Mononuclear cell (primary cell): ENCODE measurements around the gene JMJD7. TPM values are rescaled to one million over a fixed set of nuclear protein-coding genes. Genes with fewer than 3 reads are reported as not detected.

Experiments used
- H3K27me3 ChIP-seq: 2 replicates; pipeline ENCODE4 v1.6.0; 2011; ENCODE audit warnings: low read length, control low read depth; ENCODE audit not compliant: insufficient read depth
- H3K4me1 ChIP-seq: 2 replicates; pipeline ENCODE4 v1.5.1; 2011; ENCODE audit warnings: mild to moderate bottlenecking, low read length, control low read depth; ENCODE audit not compliant: insufficient read depth
- H3K4me3 ChIP-seq: 2 replicates; pipeline ENCODE4 v1.5.1; 2011; ENCODE audit warnings: mild to moderate bottlenecking, low read length, moderate library complexity
- H3K9me3 ChIP-seq: 2 replicates; pipeline ENCODE4 v1.5.1; 2011; ENCODE audit warnings: low read depth, mild to moderate bottlenecking, control low read depth, low read length
- total RNA-seq: library from RNA; depleted of rRNA; stranded (reverse); fragments of >200 nt; gene quantifications from one replicate; pipeline ENCODE4 v1.2.3, GENCODE V29; 2012

The JMJD7 gene
- total RNA-seq, 1 donor: 9.1 TPM

DNA sequence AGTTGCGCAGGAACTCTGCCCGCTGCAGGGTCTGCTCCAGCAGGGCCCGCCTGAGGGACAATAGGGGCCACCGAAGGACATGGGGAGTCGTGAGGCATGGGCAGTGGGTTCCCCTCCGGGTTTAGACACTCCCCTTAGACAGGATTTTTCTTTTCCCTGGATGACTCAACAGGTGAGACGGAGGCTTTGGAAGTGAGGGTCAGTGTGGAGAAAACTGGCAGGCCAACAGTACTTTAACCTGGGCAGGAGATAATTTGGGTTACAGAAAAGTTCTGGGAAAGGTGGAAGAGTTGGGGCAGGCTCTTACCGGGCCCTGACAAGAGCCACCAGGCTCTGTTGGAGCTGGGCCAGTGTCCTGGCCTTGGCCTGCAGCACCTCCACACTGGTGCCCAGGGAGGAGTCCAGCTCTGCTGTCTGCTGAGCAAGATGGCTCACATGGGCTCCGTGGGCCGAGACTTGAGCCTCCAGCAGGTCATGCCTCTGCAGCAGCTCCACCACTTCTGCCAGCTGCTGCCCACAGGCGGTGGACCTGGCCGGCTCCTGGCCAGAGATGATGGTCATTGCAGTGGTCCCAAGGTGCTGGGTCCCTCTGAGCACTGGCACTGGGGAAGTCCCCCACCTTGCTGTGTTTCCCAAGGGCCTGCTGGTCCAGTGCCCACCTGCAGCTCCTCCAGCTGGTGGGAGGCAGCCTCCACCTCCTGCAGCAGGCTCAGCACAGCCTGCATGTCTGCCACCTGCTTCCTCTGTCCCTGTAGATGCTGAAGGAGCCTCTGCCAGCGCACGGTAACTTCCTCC lies 55.0 kb downstream of the JMJD7 start:
- Histone ChIP-seq H3K27me3 (peaks cover 3% of the 10 kb centered on the region), H3K9me3 (no peaks in the 10 kb centered on the region), H3K4me1 (peaks cover 5% of the 10 kb centered on the region)

DNA sequence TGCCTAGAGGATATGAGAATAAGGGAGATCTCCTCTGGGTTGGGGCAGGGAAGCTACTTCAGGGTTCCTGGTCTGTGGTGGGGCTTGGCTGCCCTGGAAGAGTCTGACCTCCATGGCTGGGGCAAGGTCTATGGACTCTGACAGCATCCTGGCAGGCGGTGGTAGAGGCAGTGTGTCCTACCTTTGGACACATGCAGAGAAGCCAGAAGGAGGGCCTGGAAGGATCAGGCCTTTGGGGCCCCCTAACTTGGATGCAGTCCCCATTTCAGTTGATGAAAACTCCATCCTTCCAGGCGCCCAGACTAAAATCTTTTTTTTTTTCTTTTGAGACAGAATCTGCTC lies 55.6 kb downstream of the JMJD7 start:
- no peak overlapping the region for H3K4me3 ChIP-seq
- peaks cover 9% of the 10 kb centered on the region for H3K4me1 ChIP-seq
- no peaks in the 10 kb centered on the region for H3K9me3 ChIP-seq
- H3K27me3 ChIP-seq: peaks cover 3% of the 10 kb centered on the region

More for the DNA sequence above, 55.0 kb downstream of the JMJD7 start:
- H3K4me3 ChIP-seq: no peak overlapping the region

DNA sequence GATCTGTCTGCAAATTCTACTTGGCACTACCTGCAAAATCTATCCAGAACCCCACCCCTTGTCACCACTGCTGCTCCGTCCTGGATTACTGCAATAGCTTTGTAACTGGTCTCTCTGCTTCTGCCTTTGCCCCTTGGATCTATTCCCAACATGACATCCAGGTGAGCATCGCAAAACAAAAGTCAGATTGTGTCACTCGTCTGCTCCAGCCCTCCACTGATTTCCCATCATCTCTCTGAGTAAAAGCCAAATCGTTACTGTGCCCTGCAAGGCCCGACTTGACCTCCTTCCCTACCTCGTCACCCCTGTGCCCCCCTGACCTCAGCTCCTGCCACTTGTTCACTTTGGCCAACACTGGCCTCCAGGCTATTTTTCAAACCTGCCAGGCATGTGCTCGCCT lies 56.6 kb downstream of the JMJD7 start:
- Histone ChIP-seq H3K27me3 (peaks cover 3% of the 10 kb centered on the region), H3K4me3 (no peak overlapping the region), H3K4me1 (peaks cover 16% of the 10 kb centered on the region), H3K9me3 (no peaks in the 10 kb centered on the region)

DNA sequence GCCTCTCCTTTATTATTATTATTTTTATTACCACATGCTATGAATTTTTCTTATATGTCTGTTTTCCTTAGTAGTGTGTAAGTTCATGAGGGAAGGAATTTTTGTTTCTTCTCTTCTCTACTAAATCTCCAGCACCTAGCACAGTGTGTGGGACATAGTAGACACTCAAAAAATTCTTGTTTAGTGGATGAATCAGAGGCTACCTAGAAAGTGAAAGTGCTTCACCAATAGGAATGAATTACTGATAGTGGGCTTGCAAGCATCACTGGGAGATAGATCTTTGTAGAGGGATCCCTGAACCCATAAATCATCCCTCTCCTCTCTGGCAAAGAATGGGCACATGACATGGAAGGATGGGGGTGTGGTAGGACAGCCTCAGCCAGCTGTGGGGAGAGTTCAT lies 57.4 kb downstream of the JMJD7 start:
- H3K9me3 ChIP-seq: no peaks in the 10 kb centered on the region
- peaks cover 16% of the 10 kb centered on the region for H3K4me1 ChIP-seq
- H3K4me3 ChIP-seq: no peak overlapping the region
- peaks cover 3% of the 10 kb centered on the region for H3K27me3 ChIP-seq

DNA sequence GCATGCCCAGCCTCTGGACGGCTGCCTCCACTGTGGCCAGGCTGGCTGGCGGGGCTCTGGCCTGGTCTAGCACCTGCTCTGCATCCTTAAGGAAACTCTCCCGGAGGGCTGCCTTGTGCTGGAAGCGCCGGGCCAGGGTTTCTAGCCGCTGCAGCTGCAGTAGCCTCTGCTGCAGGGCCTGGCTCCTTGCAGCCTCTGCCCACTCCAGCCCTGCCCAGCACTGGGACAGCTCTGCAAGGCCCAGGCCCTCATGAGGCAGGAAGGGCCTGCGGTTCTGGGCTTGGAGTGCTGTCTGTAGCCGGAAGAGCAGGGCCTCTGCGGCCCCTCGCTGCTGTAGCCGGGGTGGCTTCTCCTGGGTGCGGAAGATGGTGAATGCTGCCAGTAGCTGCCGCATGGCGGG lies 57.9 kb downstream of the JMJD7 start:
- H3K4me1 ChIP-seq: peaks cover 16% of the 10 kb centered on the region
- H3K27me3 ChIP-seq: peaks cover 3% of the 10 kb centered on the region
- H3K4me3 ChIP-seq: no peak overlapping the region
- no peaks in the 10 kb centered on the region for H3K9me3 ChIP-seq

DNA sequence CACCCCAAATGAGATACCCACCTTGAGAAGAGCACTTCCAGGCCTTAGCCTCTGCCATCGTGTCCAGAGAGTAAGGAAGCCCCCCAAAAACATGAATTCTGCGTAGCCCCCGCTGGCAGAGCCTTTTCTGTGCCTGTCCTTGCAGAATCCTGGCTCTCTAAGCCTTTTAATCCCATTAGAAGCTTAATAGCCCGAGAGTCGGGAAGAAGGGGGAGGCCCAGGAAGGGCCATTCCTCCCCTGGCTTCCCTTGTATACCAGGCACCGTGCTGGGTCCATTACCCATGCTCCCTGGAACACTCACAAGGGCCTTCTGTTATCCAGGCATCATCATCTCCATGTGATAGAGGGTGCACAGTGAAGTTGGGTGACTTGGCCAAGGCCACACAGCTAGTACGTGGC lies 58.8 kb downstream of the JMJD7 start:
- H3K4me1 ChIP-seq: peaks cover 13% of the 10 kb centered on the region
- no peaks in the 10 kb centered on the region for H3K27me3 ChIP-seq
- H3K9me3 ChIP-seq: no peaks in the 10 kb centered on the region

DNA sequence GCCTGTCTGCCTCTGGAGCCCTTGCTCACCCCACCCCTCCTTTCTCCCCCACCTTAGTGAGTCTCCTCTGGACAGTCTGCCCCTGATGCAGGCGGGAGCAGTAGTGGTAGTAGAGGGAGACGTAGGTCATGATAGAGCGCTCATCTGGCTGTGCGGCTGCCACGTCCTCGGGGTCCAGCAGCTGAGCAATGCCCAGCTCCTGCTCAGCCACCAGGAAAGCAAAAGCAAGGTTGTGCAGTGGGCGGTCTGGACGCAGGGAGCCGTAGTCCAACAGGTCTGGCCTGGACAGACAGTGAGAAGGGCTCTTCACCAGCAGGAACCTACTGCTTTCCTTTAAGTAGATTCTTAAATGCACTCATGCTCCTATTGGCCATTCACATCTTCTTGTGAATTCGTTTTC lies 59.3 kb downstream of the JMJD7 start:
- Histone ChIP-seq H3K4me1 (peaks cover 12% of the 10 kb centered on the region), H3K9me3 (no peaks in the 10 kb centered on the region), H3K4me3 (no peak overlapping the region), H3K27me3 (no peaks in the 10 kb centered on the region)

More for the DNA sequence above, 58.8 kb downstream of the JMJD7 start:
- H3K4me3 ChIP-seq: no peak overlapping the region

Other genes with a start within 250 kb of the JMJD7 start
- gene MGA, start 167.7 kb upstream of the JMJD7 start, total RNA-seq: 61.8 TPM
- 10.5 TPM for gene MAPKBP1, start 53.6 kb upstream of the JMJD7 start, total RNA-seq
- gene PLA2G4B, start 10.8 kb downstream of the JMJD7 start, total RNA-seq: 4.2 TPM
- 0.31 TPM for gene SPTBN5, start 66.0 kb downstream of the JMJD7 start, total RNA-seq
- 35.3 TPM for gene EHD4, start 144.5 kb downstream of the JMJD7 start, total RNA-seq
- gene PLA2G4E, start 192.9 kb downstream of the JMJD7 start, total RNA-seq: not detected